ENCODE results near the gene MINDY3.

Gene MINDY3

GRCh38 chr10:15744217-15744865, 116.0 kb downstream of the MINDY3 start:
- in situ Hi-C loops (cut with MboI; ENCODE audit: low pct_unique_long_range_greater_than_20kb, low sequenced_read_pairs, unreplicated experiment), result loop anchor here (25.0 kb wide), 1 partner anchor 307 kb away; no protein-coding TSS in a partner anchor
- TF ChIP-seq CTCF (IDR thresholded peaks at IDR 0.05; ENCODE audit: extremely low read depth, insufficient read depth, missing control alignments), result peak; percentile 72
- peak; percentile 44 for DNase-seq (ENCODE audit: low spot score)

- in situ Hi-C loops (cut with MboI; ENCODE audit: low pct_unique_long_range_greater_than_20kb, low sequenced_read_pairs, unreplicated experiment), result loop anchor here (25.0 kb wide), 1 partner anchor 306 kb away; no protein-coding TSS in a partner anchor
- TF ChIP-seq CTCF (IDR thresholded peaks at IDR 0.05; ENCODE audit: extremely low read depth, insufficient read depth, missing control alignments), result no peak
- DNase-seq (ENCODE audit: low spot score), result no peak
These were observed 116.9 kb downstream of the MINDY3 start for GRCh38 chr10:15743443-15743842.

GRCh38 chr10:15742836-15743235, 117.5 kb downstream of the MINDY3 start:
- TF ChIP-seq CTCF (IDR thresholded peaks at IDR 0.05; ENCODE audit: extremely low read depth, insufficient read depth, missing control alignments), result no peak
- no peak for DNase-seq (ENCODE audit: low spot score)
- in situ Hi-C loops (cut with MboI; ENCODE audit: low pct_unique_long_range_greater_than_20kb, low sequenced_read_pairs, unreplicated experiment), result loop anchor here (25.0 kb wide), 1 partner anchor 306 kb away; no protein-coding TSS in a partner anchor

GRCh38 chr10:15742102-15742501, 118.2 kb downstream of the MINDY3 start:
- in situ Hi-C loops (cut with MboI; ENCODE audit: low pct_unique_long_range_greater_than_20kb, low sequenced_read_pairs, unreplicated experiment), result loop anchor here (25.0 kb wide), 1 partner anchor 305 kb away; no protein-coding TSS in a partner anchor
- TF ChIP-seq CTCF (IDR thresholded peaks at IDR 0.05; ENCODE audit: extremely low read depth, insufficient read depth, missing control alignments), result no peak
- DNase-seq (ENCODE audit: low spot score), result no peak

GRCh38 chr10:15741581-15741980, 118.7 kb downstream of the MINDY3 start:
- no peak for TF ChIP-seq CTCF (IDR thresholded peaks at IDR 0.05; ENCODE audit: extremely low read depth, insufficient read depth, missing control alignments)
- in situ Hi-C loops (cut with MboI; ENCODE audit: low pct_unique_long_range_greater_than_20kb, low sequenced_read_pairs, unreplicated experiment), result loop anchor here (25.0 kb wide), 1 partner anchor 304 kb away; no protein-coding TSS in a partner anchor
- no peak for DNase-seq (ENCODE audit: low spot score)

- TF ChIP-seq CTCF (IDR thresholded peaks at IDR 0.05; ENCODE audit: extremely low read depth, insufficient read depth, missing control alignments), result no peak
- DNase-seq (ENCODE audit: low spot score), result no peak
- in situ Hi-C loops (cut with MboI; ENCODE audit: low pct_unique_long_range_greater_than_20kb, low sequenced_read_pairs, unreplicated experiment), result loop anchor here (25.0 kb wide), 1 partner anchor 303 kb away; no protein-coding TSS in a partner anchor
These were observed 120.0 kb downstream of the MINDY3 start for GRCh38 chr10:15740261-15740660.

Measured in GM13977 (cell line).